Measurements from ENCODE around the gene FOXRED1. TPM values are rescaled to one million over a fixed set of nuclear protein-coding genes. Genes with fewer than 3 reads are reported as not detected.
"Not testable (repeated sequence)": the region's sequence is repeated elsewhere in the genome, so short reads cannot be mapped to it uniquely, and the experiment has no call there.

The FOXRED1 gene
- 13.2 and 17.1 TPM in 2 replicates for total RNA-seq (2014; rRNA removed; shearing (Covaris generic))
- 72.9 and 85.6 TPM in 2 replicates for polyA plus RNA-seq (2014; cell fraction: nucleus; rRNA removed)

DNA sequence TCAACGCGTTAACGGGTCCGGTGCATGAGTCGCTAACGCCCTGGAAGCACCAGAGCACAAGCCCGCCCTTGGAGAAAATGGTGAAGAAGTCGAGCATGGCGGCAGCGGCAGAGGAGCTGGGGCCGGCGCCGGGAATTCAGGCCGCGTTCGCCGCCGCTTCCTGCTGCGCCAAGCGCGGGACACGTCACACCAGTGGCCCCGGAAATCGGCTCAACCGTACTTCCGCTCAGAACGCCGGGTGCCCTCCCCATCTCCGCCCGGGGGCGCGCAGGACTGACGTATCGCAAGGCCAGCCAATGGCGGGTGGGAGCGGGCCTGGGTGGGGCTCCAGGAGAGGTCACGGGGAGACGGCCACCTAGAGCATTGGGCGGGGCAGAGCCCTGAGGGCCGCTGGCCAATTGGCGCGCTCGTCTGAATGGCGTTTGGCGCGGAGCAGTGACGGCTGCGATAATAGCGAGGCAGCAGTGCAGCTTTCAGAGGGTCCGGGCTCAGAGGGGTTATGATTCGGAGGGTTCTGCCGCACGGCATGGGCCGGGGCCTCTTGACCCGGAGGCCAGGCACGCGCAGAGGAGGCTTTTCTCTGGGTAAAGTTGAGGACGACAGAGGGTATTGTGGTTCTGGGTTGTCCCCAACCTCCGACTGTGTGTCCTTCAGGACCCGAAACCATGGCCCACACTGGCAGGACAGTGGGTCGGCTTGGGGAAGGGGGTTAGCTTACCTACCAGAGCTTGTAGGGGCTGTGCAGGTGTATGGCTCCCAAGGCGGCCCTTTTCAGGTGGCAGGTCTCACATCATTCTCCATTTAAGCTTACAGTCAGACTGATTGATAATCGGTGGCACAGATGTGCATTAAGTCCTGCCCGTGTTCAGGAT, at the start of gene FOXRED1, which contains the start of gene SRPRA:
Gene FOXRED1, plus strand, starts transcription at position 447 of the 872 bp plus-strand sequence. Its CDS starts 53 bp downstream, at position 500.
Gene SRPRA, minus strand, starts transcription at position 188 of the 872 bp plus-strand sequence. Its CDS starts 91 bp downstream, at position 97.
- DNase-seq (ENCODE audit: extremely low read depth, low read depth): peak; percentile 96

GRCh38 chr11:126219547-126219946, 49.4 kb upstream of the FOXRED1 start:
- no peak for DNase-seq (ENCODE audit: extremely low read depth, low read depth)

GRCh38 chr11:126224647-126225294, 44.2 kb upstream of the FOXRED1 start:
- DNase-seq (ENCODE audit: extremely low read depth, low read depth): no peak

DNA sequence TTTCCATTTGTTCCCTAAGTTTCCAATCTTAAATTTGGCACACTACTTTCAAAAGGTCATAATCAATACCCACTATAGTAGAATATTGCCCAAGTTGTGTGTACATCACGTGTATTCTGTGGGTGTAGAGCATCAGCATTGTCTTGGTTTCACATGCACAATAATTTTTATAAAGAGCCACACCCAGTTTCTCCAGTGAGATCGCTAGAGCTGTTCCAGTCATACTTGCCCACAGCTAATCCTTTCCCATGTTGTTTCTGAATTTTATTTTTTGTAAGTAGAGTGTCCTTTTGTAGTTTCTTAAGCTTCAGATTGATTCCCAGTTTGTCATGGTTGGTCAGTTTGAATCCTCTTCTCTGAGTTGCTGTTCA, 43.7 kb upstream of the FOXRED1 start:
- DNase-seq (ENCODE audit: extremely low read depth, low read depth): no peak

GRCh38 chr11:126226334-126227084, 42.4 kb upstream of the FOXRED1 start:
- no peak for DNase-seq (ENCODE audit: extremely low read depth, low read depth)

DNA sequence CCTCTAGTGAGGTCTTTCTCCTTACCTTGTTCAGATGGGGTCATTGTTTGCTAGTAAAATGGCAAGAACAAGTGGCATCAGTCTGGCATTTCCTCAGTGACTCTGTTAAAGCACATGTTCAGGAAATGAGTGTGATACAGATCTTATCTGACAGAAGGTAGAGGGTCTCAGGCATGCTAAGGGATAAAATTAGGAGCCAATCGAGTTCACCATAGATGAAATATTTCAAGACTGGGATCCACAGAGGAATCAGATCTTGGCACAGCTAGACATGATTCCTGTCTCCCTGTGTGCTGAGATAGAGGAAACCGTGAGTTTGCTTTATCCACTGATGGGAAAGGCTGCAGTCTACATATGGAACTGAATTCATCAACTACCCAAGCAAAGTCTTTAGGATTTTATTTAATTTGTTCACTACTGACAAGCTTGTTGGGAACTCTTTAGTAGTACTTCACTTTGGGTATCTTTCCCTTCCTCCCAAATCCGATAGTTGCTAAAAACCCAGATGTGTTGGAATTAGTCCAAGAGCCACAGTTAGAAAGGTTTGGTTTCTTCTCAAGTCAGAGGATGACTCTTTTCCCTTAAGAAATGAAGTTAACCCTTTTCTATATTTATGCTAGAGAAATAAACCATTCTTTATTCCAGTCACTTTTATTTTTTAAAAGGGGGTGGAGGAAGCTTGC, 39.0 kb upstream of the FOXRED1 start:
- DNase-seq (ENCODE audit: extremely low read depth, low read depth): no peak

- DNase-seq (ENCODE audit: extremely low read depth, low read depth): no peak
Observed at GRCh38 chr11:126231725-126232459, 37.1 kb upstream of the FOXRED1 start.

- no peak for DNase-seq (ENCODE audit: extremely low read depth, low read depth)
Observed at GRCh38 chr11:126232683-126233082, 36.3 kb upstream of the FOXRED1 start.

- no peak for DNase-seq (ENCODE audit: extremely low read depth, low read depth)
Observed at GRCh38 chr11:126233391-126233790, 35.6 kb upstream of the FOXRED1 start.

DNA sequence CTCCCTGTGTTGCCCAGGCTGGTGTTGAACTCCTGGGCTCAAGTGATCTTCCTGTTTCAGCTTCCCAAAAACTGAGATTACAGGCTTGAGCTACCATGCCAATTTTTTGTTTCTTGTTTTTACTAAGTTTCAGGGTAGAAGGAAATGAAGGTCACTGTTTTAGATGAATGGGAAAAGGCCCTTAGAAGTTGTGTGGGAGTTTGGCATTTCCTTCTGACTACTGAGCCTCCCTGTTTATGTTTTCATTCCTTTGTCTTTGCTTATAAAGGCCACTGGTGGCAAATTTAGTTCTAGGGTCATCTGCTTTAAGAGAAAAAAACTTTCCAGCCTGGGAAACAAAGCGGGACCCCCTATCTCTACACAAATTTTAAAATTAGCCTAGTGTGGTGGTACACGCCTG, 22.3 kb upstream of the FOXRED1 start:
- no peak for DNase-seq (ENCODE audit: extremely low read depth, low read depth)

- DNase-seq (ENCODE audit: extremely low read depth, low read depth): no peak
Observed at GRCh38 chr11:126253265-126253664, 15.7 kb upstream of the FOXRED1 start.

GRCh38 chr11:126254819-126255218, 14.1 kb upstream of the FOXRED1 start:
- DNase-seq (ENCODE audit: extremely low read depth, low read depth): no peak

GRCh38 chr11:126255507-126255906, 13.4 kb upstream of the FOXRED1 start:
- not testable (repeated sequence) for DNase-seq (ENCODE audit: extremely low read depth, low read depth)

DNA sequence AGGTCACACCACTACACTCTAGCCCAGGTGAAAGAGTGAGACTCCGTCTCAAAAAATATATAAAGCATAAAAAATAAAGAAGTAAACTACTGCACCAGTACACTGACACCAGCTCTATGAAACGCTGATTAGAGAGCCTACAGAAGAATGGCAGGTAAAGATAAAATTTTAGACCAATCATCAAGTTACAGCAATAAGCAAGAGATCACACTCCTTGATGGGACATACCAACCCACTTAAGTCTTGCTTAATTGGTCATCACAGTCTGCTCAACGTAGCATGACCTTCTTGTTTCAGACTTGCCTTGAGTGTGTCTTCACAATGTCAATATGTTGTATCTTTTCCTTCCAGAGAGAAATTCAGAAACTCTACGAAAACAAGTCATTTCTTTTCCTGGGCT, 12.7 kb upstream of the FOXRED1 start:
- DNase-seq (ENCODE audit: extremely low read depth, low read depth): no peak

GRCh38 chr11:126257144-126257543, 11.8 kb upstream of the FOXRED1 start:
- DNase-seq (ENCODE audit: extremely low read depth, low read depth): no peak

DNA sequence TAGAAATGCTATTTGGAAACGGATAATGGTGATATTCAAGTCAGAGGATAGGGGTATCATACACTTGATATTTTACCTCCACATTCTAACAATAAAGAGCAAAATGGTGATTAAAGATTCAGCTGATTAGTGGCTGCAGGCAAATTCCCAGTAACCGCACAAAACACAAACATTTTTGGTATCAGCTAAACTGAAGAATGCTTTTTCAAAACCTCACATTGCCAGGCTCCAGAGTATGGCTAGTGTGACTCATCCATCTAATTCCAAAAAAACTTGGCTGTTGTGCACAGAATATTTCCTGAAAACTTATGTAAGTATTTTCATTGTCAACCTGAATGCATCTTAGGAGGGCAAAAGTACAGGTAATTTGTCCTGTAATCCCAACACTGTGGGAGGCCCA, 11.2 kb upstream of the FOXRED1 start:
- DNase-seq (ENCODE audit: extremely low read depth, low read depth): no peak

- no peak for DNase-seq (ENCODE audit: extremely low read depth, low read depth)
Observed at GRCh38 chr11:126262216-126262615, 6.7 kb upstream of the FOXRED1 start.

GRCh38 chr11:126263489-126263888, 5.5 kb upstream of the FOXRED1 start:
- DNase-seq (ENCODE audit: extremely low read depth, low read depth): no peak

DNA sequence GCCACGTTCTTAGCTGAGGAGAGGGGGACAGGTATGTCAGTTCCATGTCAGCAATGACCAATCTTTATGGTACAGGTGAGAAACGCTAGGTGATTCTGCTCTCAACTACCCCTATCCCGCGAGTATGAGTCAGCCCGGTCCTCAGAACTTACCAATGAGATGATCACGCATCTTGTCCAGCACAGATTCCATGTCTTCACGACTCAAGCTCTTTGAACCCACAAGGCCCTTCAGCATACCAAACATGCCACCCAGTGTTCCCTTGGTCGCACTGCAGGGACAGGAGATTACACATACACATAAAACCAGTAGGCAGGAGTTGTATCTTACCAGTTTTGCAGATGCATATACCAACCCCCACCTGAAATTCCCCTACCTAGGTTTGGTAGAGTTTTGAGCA, 3.1 kb upstream of the FOXRED1 start:
- no peak for DNase-seq (ENCODE audit: extremely low read depth, low read depth)

DNA sequence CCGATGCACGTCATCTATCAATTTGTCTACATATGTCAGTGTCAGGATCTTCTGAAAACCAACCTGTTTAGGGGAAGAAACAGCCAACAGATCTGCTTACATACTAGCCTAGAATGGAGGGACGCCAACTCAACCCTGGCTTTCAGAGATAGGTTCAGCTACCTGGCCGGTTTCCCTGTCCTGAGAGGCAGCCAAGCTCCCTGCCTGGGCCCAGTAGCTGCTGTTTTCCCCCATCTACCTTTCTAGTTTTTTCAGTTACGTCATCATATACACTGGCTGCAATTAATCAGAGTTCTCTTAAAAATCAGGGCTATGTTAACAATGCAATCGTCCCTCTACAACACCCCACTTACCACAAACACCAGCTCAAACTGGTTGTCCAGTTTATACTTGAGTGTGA, 1.3 kb upstream of the FOXRED1 start:
- DNase-seq (ENCODE audit: extremely low read depth, low read depth): no peak

Measured in NCI-H460 (cell line).